A673 (cell line): ENCODE measurements around the gene CPA4. TPM values are rescaled to one million over a fixed set of nuclear protein-coding genes. Genes with fewer than 3 reads are reported as not detected.

ENCODE experiments used
- BruUV-seq: library from RNA; stranded (reverse); fragments of 400-500 nt; replicated peaks from 2 replicates; lab custom pipeline; 2021; lab: Mats Ljungman, UMichigan
- CTCF ChIA-PET: fragments of 300-600 bp; sonication (Branson Sonifier 250); formaldehyde crosslinking; loops from one replicate; lab custom pipeline; 2022; ENCODE audit warnings: antibody characterized with exemption; lab: Charles Lee
- POLR2A ChIA-PET: fragments of 300-600 bp; sonication (Branson Sonifier 250); formaldehyde crosslinking; loops from one replicate; lab custom pipeline; 2022; ENCODE audit warnings: antibody characterized with exemption; ENCODE audit not compliant: low non-redundant PET; lab: Charles Lee
- DNase-seq: peaks from one replicate; pipeline ENCODE4 v3.0.0-alpha.2; 2015; ENCODE audit warnings: low spot score
- H3K27ac ChIP-seq: fragments of 200-600 bp; sonication (generic); 2 replicates; pipeline ENCODE4 v1.5.1; 2016; ENCODE audit warnings: mixed run types, low read depth, mild to moderate bottlenecking, mixed read lengths, antibody characterized with exemption, low read length; ENCODE audit not compliant: poor library complexity, severe bottlenecking
- H3K27me3 ChIP-seq: fragments of 200-600 bp; sonication (generic); replicated peaks from 2 replicates; pipeline ENCODE4 v1.6.1; 2017; ENCODE audit warnings: mixed run types, low read depth, mild to moderate bottlenecking, mixed read lengths, antibody characterized with exemption, low read length; ENCODE audit not compliant: insufficient read depth, poor library complexity
- H3K36me3 ChIP-seq: fragments of 200-600 bp; sonication (generic); 2 replicates; pipeline ENCODE4 v1.6.1; 2016; ENCODE audit warnings: mixed run types, mild to moderate bottlenecking, mixed read lengths, antibody characterized with exemption, low read length; ENCODE audit not compliant: insufficient read depth, poor library complexity, severe bottlenecking
- H3K4me1 ChIP-seq: fragments of 200-600 bp; sonication (generic); 2 replicates; pipeline ENCODE4 v1.6.1; 2017; ENCODE audit warnings: mixed run types, mild to moderate bottlenecking, mixed read lengths, antibody characterized with exemption, low read length; ENCODE audit not compliant: insufficient read depth, poor library complexity, severe bottlenecking
- H3K4me3 ChIP-seq: fragments of 200-600 bp; sonication (generic); 2 replicates; pipeline ENCODE4 v1.5.1; 2016; ENCODE audit warnings: low read depth, mixed run types, mild to moderate bottlenecking, mixed read lengths, low read length; ENCODE audit not compliant: poor library complexity, severe bottlenecking
- H3K9me3 ChIP-seq: fragments of 200-600 bp; sonication (generic); 2 replicates; pipeline ENCODE4 v1.6.1; 2016; ENCODE audit warnings: mixed run types, low read depth, mild to moderate bottlenecking, mixed read lengths, antibody characterized with exemption, low read length; ENCODE audit not compliant: poor library complexity, severe bottlenecking
- CTCF ChIP-seq: fragments of 300-800, 200-600 bp; sonication (generic); conservative IDR thresholded peaks from 2 replicates; pipeline ENCODE4 v1.5.1; 2017; ENCODE audit warnings: low read depth, mild to moderate bottlenecking, antibody characterized with exemption, low read length, moderate library complexity, mixed read lengths
- EZH2 ChIP-seq: fragments of 200-600 bp; sonication (generic); IDR thresholded peaks from 2 replicates; pipeline ENCODE4 v1.6.1; 2017; ENCODE audit warnings: borderline replicate concordance, low read depth, mild to moderate bottlenecking, mixed read lengths, antibody characterized with exemption, low read length; ENCODE audit not compliant: poor library complexity, severe bottlenecking
- intact Hi-C: fragments of 100-400 bp; cut with micrococcal nuclease; formaldehyde crosslinking; loops from one replicate; pipeline ENCODE4 v1.10.0; 2022; ENCODE audit not compliant: unreplicated experiment
- total RNA-seq: library from RNA; stranded (reverse); gene quantifications from 2 replicates; pipeline ENCODE4 v1.2.3, GENCODE V29; 2021

The CPA4 gene
- total RNA-seq, 1 experiment from 2014 or later, result not detected

DNA sequence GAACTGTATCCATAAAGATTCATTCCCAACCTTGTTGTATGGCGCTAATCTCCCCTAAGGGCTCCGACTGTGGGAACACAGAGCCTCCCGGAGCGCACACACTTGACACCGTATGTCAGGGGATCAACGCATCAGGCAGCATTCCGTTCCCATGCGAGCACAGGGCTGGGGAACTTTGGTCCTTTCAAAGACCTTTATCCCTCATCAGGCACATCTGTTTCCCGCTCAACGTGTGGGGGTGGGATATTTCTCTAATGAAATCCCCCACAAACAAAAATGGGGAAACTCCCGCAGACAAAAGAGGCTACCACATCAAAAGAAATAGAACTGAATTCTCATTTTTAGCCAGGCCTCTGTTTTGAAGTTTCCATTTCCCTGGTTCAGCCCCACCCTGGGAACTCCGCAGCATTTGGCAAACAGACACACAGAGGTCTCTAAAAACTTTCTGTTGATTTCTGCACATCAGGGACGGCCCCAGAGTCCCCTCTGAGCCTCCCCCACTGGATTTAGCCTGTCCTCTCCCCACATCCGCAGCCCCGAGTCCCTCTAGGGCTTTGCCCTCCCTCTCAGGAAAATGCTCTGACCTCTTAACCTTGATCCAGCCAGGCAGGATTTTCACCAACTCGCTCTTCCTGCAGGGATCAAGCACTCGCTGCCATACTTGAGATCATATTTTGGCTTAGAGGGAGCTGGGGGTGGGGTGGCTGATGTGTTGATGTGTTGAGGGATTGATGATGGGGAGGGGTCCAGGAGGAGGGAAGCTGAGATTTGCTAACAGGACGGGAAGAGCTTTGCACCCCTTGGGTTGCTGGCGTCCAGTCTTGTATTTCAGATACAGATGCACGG lies 58.2 kb downstream of the CPA4 start:
- no peaks in the 10 kb centered on the region for H3K36me3 ChIP-seq
- ChIA-PET POLR2A (no interaction called here), CTCF (no interaction called here)
- no peak overlapping the region for H3K4me3 ChIP-seq
- H3K27me3 ChIP-seq, result no peaks in the 10 kb centered on the region
- peaks cover 10% of the 10 kb centered on the region for H3K4me1 ChIP-seq
- TF ChIP-seq CTCF, result no peak
- no peak for TF ChIP-seq EZH2
- intact Hi-C loops, result no loop called here
- no TSS peak for BruUV-seq
- DNase-seq, result no peak
- no peak overlapping the region for H3K27ac ChIP-seq
- H3K9me3 ChIP-seq, result no peaks in the 10 kb centered on the region

DNA sequence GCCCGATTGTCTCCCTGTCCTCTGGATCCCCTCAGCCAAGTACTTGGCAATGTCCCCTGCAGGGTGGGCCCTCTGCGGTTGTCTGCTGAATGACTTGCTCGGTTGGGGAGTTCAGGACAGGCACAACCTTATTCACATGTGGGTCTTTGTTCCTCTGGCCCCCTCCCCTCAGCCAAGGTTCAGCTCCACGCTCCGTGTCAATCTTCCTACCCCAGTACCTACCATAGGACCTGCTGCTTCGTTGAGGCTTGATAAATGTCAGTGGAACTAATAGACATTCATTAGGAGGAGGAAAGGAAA lies 58.8 kb downstream of the CPA4 start:
- TF ChIP-seq CTCF, result no peak
- Histone ChIP-seq H3K27me3 (no peaks in the 10 kb centered on the region), H3K4me1 (peaks cover 15% of the 10 kb centered on the region), H3K36me3 (no peaks in the 10 kb centered on the region), H3K27ac (no peak overlapping the region), H3K9me3 (no peaks in the 10 kb centered on the region), H3K4me3 (no peak overlapping the region)
- POLR2A ChIA-PET, result no interaction called here
- no peak for DNase-seq
- intact Hi-C loops, result loop anchor here (2.0 kb wide), 1 partner anchor 73 kb away; no protein-coding TSS in a partner anchor
- CTCF ChIA-PET, result no interaction called here
- no TSS peak for BruUV-seq

GRCh38 chr7:130352194-130353074 lies 59.5 kb downstream of the CPA4 start:
- peak; percentile 31 for DNase-seq
- peaks cover 18% of the 10 kb centered on the region for H3K4me1 ChIP-seq
- no peak for TF ChIP-seq CTCF
- TF ChIP-seq EZH2, result no peak
- ChIA-PET POLR2A (no interaction called here), CTCF (no interaction called here)
- H3K27ac ChIP-seq, result no peak overlapping the region
- no peaks in the 10 kb centered on the region for H3K36me3 ChIP-seq
- no peaks in the 10 kb centered on the region for H3K9me3 ChIP-seq
- no peak overlapping the region for H3K4me3 ChIP-seq
- BruUV-seq, result no TSS peak
- H3K27me3 ChIP-seq, result no peaks in the 10 kb centered on the region
- intact Hi-C loops, result loop anchor here (2.0 kb wide), 1 partner anchor 74 kb away; no protein-coding TSS in a partner anchor
